ENCODE measurements around the gene PCBP4. TPM values are rescaled to one million over a fixed set of nuclear protein-coding genes. Genes with fewer than 3 reads are reported as not detected.

Gene PCBP4
- total RNA-seq, 4 donors from 2014 or later = 22.4 to 382 (median 63.6) TPM

DNA sequence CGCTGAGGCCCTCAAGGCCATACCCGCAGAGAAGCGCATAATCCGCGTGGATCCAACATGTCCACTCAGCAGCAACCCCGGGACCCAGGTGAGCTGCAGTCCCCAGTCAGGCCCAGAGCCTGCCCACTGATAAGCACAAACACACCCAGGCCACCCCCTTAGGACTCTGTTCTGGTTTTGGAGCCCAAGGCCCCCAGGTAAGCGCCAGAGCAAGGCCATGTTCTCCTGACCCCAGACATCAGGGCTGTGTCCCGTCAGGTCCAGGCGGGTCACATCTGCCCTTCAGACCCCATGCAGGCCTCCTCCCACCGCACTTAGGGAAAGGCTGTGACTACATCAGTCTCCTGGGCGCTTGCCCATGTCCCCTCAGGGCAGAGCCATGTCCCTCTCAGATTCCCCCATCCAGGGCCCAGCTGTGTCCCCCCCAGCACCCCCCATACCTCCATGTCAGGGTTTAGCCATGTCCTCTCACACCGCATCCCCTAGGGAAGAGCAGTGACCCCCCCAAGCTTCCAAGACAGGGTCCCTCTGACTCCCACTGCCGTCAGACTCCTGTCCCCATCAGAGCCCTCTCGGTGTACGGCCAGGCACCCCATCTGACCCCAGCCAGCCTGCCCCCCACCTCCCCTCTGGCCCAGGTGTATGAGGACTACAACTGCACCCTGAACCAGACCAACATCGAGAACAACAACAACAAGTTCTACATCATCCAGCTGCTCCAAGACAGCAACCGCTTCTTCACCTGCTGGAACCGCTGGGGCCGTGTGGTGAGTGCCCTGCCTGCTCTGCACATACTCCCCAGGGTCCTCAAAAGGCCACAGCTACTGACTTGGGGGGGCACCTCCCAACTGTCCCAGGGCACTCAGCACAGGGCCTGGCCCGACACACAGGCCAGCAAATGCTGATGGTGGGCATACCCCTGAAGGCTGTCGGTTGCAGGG, 23.5 kb downstream of the PCBP4 start:
- WGBS, 2 donors (ENCODE audit: low coverage in 1 of 2) = 94% methylated on average over 21 of the region's 21 CpGs; no CpG with 5 or more reads in 1 of the 2 donors
- H3K9me3 ChIP-seq = no peaks in the 10 kb centered on the region
- no peak for DNase-seq
- intact Hi-C loops (cut with DNase I; ENCODE audit: low total_unique reads) (no loop called here), in situ Hi-C loops (cut with MboI; ENCODE audit: low pct_ligation_motif_present in 1 of 4, low pct_unique_long_range_greater_than_20kb in 1 of 4, low sequenced_read_pairs in 3 of 4) (no loop called here)
- H3K36me3 ChIP-seq = no peaks in the 10 kb centered on the region
- H3K4me1 ChIP-seq = peaks cover 18 to 30% (median 27%) of the 10 kb centered on the region in 4 donors
- peak overlapping the region; percentile 89 to 97 (median 93) for H3K27ac ChIP-seq
- H3K4me3 ChIP-seq = no peak overlapping the region
- no peak for TF ChIP-seq POLR2A (IDR thresholded peaks at IDR 0.05)
- TF ChIP-seq, protein P1, sequence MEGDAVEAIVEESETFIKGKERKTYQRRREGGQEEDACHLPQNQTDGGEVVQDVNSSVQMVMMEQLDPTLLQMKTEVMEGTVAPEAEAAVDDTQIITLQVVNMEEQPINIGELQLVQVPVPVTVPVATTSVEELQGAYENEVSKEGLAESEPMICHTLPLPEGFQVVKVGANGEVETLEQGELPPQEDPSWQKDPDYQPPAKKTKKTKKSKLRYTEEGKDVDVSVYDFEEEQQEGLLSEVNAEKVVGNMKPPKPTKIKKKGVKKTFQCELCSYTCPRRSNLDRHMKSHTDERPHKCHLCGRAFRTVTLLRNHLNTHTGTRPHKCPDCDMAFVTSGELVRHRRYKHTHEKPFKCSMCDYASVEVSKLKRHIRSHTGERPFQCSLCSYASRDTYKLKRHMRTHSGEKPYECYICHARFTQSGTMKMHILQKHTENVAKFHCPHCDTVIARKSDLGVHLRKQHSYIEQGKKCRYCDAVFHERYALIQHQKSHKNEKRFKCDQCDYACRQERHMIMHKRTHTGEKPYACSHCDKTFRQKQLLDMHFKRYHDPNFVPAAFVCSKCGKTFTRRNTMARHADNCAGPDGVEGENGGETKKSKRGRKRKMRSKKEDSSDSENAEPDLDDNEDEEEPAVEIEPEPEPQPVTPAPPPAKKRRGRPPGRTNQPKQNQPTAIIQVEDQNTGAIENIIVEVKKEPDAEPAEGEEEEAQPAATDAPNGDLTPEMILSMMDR (IDR thresholded peaks at IDR 0.05) = no peak
- no peak for TF ChIP-seq EP300 (IDR thresholded peaks at IDR 0.05; ENCODE audit: low read depth)
- TF ChIP-seq POLR2AphosphoS5 (IDR thresholded peaks at IDR 0.05) = no peak
- no peaks in the 10 kb centered on the region for H3K27me3 ChIP-seq

DNA sequence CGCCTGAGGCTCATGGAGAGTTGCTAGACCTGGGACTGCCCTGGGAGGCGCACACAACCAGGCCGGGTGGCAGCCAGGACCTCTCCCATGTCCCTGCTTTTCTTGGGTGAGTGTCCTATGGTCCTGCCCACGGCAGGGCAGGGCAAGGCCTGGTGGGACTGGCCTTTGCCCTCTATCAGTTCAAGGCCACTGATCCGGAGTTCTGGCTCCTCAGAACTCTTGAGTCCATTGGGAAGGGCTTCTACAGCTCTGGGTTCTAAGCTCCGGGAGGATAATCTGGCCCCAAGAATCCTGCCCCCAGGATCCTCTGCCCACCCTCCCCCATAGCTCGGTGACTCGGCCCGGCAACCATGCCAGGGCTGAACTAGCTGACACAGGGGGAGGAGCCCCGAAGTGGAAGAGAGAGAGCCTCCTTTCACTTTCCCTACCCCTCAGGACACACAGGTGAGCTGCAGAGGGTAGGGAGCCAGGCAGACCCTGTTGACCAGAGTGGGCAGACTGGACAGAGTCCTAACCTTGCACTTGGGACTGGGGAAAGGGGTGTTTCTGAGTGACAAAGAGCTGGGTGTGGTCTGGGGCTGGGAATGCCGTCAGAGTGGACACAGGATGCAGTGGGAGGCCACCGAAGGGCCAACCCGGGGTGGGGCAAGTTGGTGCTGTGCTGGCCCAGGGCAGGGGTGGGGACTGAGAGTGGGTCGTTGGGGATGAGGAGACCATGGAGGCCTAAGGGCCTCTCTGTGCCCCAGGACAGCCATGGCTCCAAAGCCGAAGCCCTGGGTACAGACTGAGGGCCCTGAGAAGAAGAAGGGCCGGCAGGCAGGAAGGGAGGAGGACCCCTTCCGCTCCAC, 24.4 kb downstream of the PCBP4 start:
- Histone ChIP-seq H3K9me3 (no peaks in the 10 kb centered on the region), H3K4me3 (peak overlapping the region; percentile 27 to 46 (median 40)), H3K27ac (peak overlapping the region; percentile 89 to 97 (median 93)), H3K36me3 (peaks cover 0 to 3% (median under 1%) of the 10 kb centered on the region in 4 donors), H3K4me1 (peaks cover 18 to 30% (median 27%) of the 10 kb centered on the region in 4 donors), H3K27me3 (no peaks in the 10 kb centered on the region)
- peak; percentile 73 for DNase-seq
- 32% methylated on average over 14 of the region's 17 CpGs; no CpG with 5 or more reads in 1 of the 2 donors for WGBS, 2 donors (ENCODE audit: low coverage in 1 of 2)
- in situ Hi-C loops (cut with MboI; ENCODE audit: low pct_ligation_motif_present in 1 of 4, low pct_unique_long_range_greater_than_20kb in 1 of 4, low sequenced_read_pairs in 3 of 4) = no loop called here
- TF ChIP-seq EP300 (IDR thresholded peaks at IDR 0.05; ENCODE audit: low read depth) (no peak), POLR2AphosphoS5 (IDR thresholded peaks at IDR 0.05) (peak in 2 of 3 donors; percentile 51 to 58), POLR2A (IDR thresholded peaks at IDR 0.05) (peak; percentile 60)
- intact Hi-C loops (cut with DNase I; ENCODE audit: low total_unique reads) = no loop called here

DNA sequence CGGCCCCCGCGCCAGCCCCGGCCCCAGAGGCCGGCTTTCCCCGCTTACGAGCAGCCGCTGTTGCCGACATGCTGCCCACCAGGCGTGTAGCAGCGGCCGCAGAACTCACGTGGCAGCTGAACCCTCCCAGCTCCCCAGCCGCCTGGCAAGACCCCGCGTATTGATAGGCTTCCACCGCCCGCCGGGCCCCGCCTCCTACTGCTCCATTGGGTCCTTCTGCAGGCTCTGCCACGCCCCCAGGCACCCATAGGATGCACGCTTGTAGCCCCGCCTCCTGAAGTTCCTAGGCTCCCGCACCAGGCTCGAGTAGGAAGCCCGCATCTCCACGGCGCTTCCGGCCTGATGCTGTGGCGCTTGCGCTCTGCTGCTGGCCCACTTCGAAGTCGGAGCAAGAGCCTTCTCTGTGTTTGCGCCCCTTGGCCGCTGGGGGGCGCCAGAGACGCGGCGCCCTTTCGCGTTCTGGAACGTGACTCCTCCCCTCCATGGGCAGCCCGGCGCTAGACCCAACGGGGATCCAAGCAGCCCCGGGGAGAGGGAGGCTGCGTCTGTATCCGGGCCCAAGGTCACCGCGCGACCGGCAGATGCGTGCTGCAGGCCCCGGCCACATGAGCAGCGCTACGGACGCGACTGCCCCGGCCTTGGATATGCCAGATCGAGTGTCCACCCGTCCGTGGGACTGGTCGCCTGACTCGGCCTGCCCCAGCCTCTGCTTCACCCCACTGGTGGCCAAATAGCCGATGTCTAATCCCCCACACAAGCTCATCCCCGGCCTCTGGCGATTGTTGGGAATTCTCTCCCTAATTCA, 25.3 kb downstream of the PCBP4 start, which contains the start of the genes PARP3 and RRP9:
TSS of gene PARP3 (plus strand) at position 566 of the 805 bp plus-strand sequence. CDS start 993 bp downstream, outside the sequence.
TSS of gene RRP9 (minus strand) at position 107 of the 805 bp plus-strand sequence. CDS start at position 70, 37 bp downstream.
- 1% methylated on average over 40 of the region's 67 CpGs; no CpG with 5 or more reads in 1 of the 2 donors for WGBS, 2 donors (ENCODE audit: low coverage in 1 of 2)
- Histone ChIP-seq H3K36me3 (peaks cover 0 to 6% (median 2%) of the 10 kb centered on the region in 4 donors), H3K27me3 (no peaks in the 10 kb centered on the region), H3K27ac (peak within 1 kb of the TSS; percentile 89 to 97 (median 93)), H3K4me1 (peaks cover 18 to 30% (median 27%) of the 10 kb centered on the region in 4 donors), H3K4me3 (peak within 1 kb of the TSS; percentile 67 to 90 (median 80)), H3K9me3 (no peaks in the 10 kb centered on the region)
- TF ChIP-seq EP300 (IDR thresholded peaks at IDR 0.05; ENCODE audit: low read depth) (no peak), POLR2A (IDR thresholded peaks at IDR 0.05) (peak; percentile 82), POLR2AphosphoS5 (IDR thresholded peaks at IDR 0.05) (peak; percentile 9 to 82 (median 81))
- TF ChIP-seq, protein P1 (IDR thresholded peaks at IDR 0.05) = peak; percentile 96 to 100 (median 99)
- in situ Hi-C loops (cut with MboI; ENCODE audit: low pct_ligation_motif_present in 1 of 4, low pct_unique_long_range_greater_than_20kb in 1 of 4, low sequenced_read_pairs in 3 of 4) (no loop called here), intact Hi-C loops (cut with DNase I; ENCODE audit: low total_unique reads) (no loop called here)
- DNase-seq = peak; percentile 100

DNA sequence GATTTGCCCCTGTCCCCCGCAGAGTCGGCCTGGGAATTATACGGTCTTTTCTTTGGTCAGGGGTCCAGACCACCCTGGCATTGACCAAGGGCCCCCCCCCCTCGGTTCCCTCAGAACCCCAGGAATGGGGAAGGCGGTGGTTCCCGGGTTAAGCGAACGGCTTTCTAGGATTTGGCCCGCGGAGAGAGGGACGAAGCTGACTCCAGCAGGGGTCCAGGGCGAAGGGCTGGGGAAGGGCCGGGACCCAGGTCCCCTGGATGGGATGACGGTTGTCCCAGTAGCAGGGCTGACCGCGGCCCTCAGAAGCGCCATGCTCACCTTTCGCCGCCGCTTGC, 25.8 kb downstream of the PCBP4 start:
- H3K27ac ChIP-seq = peak overlapping the region; percentile 77 to 89 (median 84)
- in situ Hi-C loops (cut with MboI; ENCODE audit: low pct_ligation_motif_present in 1 of 4, low pct_unique_long_range_greater_than_20kb in 1 of 4, low sequenced_read_pairs in 3 of 4) = no loop called here

More for the DNA sequence above, 25.8 kb downstream of the PCBP4 start:
- H3K4me3 ChIP-seq = peak overlapping the region; percentile 67 to 90 (median 80)
- TF ChIP-seq POLR2A (IDR thresholded peaks at IDR 0.05) = no peak
- no peak for TF ChIP-seq POLR2AphosphoS5 (IDR thresholded peaks at IDR 0.05)
- no peak for TF ChIP-seq EP300 (IDR thresholded peaks at IDR 0.05; ENCODE audit: low read depth)
- TF ChIP-seq, protein P1 (IDR thresholded peaks at IDR 0.05) = no peak
- H3K4me1 ChIP-seq = peaks cover 18 to 30% (median 27%) of the 10 kb centered on the region in 4 donors
- DNase-seq = no peak
- WGBS, 2 donors (ENCODE audit: low coverage in 1 of 2) = 0% methylated on average over 11 of the region's 20 CpGs; no CpG with 5 or more reads in 1 of the 2 donors
- no peaks in the 10 kb centered on the region for H3K27me3 ChIP-seq
- H3K36me3 ChIP-seq = peaks cover 0 to 6% (median 2%) of the 10 kb centered on the region in 4 donors
- no peaks in the 10 kb centered on the region for H3K9me3 ChIP-seq
- intact Hi-C loops (cut with DNase I; ENCODE audit: low total_unique reads) = no loop called here

All from transverse colon (tissue), 4 donors.